HepG2 (cell line): Measurements from ENCODE around the gene RAP1GAP2. TPM values are rescaled to one million over a fixed set of nuclear protein-coding genes. Genes with fewer than 3 reads are reported as not detected.

Experiments used
- ATAC-seq: fragments of 200-7000 bp; cut with Tn5 transposase; 3 replicates; pipeline ENCODE4 v1.9.1; 2020; ENCODE audit warnings: mild to moderate bottlenecking, moderate library complexity
- BruUV-seq: library from RNA; stranded (reverse); fragments of 400-500 nt; replicated peaks from 2 replicates; lab custom pipeline; 2021; lab: Mats Ljungman, UMichigan
- CTCF ChIA-PET: fragments of 300-600 bp; formaldehyde crosslinking; extraction: SDS; loops from one replicate; lab custom pipeline; 2021; ENCODE audit warnings: low total read pairs, inconsistent platforms, low intra/inter-chr PET ratio; lab: Yijun Ruan, JAX
- POLR2A ChIA-PET: fragments of 350-600 bp; sonication (Branson Sonifier 250); formaldehyde crosslinking; loops from one replicate; lab custom pipeline; 2020; ENCODE audit warnings: antibody characterized with exemption, inconsistent platforms; lab: Yijun Ruan, JAX
- DNase-seq: peaks from one replicate; pipeline ENCODE4 v3.0.0-alpha.2; 2015; ENCODE audit warnings: low spot score
- FAIRE-seq: peaks from 3 replicates; lab custom pipeline; 2011; peaks lifted over from hg19 to GRCh38; lab: Jason Lieb, UNC
- H2AFZ ChIP-seq: one replicate; pipeline ENCODE4 v1.6.1; 2011; ENCODE audit warnings: low read length, inconsistent platforms
- H3K27ac ChIP-seq: fragments of 300-600 bp; 3 replicates; pipeline ENCODE4 v1.8.0; 2011; ENCODE audit warnings: mixed run types, mild to moderate bottlenecking, mixed read lengths, low read length, inconsistent platforms; ENCODE audit not compliant: insufficient read depth; ENCODE audit errors: extremely low read length
- H3K27me3 ChIP-seq, 2 experiments: fragments of 200-600 bp in 1 of 2; 2 replicates in 1 of 2; 3 replicates in 1 of 2; pipeline versions ENCODE4 v1.6.0 to v1.8.0; 2011; ENCODE audit warnings: low read length in 2 of 2, mild to moderate bottlenecking in 2 of 2, moderate library complexity in 2 of 2, inconsistent platforms in 1 of 2; ENCODE audit not compliant: insufficient read depth in 2 of 2, control insufficient read depth in 1 of 2
- H3K36me3 ChIP-seq, 2 experiments: fragments of 200-600 bp in 1 of 2; replicated peaks in 1 of 2; 2 replicates in 1 of 2; 3 replicates in 1 of 2; pipeline versions ENCODE4 v1.5.1 to v1.8.0; 2011; ENCODE audit warnings: low read length in 2 of 2, inconsistent platforms in 1 of 2; ENCODE audit not compliant: insufficient read depth in 2 of 2, control insufficient read depth in 1 of 2
- H3K4me1 ChIP-seq: 2 replicates; pipeline ENCODE4 v1.5.1; 2012; ENCODE audit warnings: low read length, inconsistent platforms; ENCODE audit not compliant: insufficient read depth
- H3K4me2 ChIP-seq: 2 replicates; pipeline ENCODE4 v1.6.0; 2011; ENCODE audit warnings: low read depth, low read length, inconsistent platforms
- H3K4me3 ChIP-seq, 3 experiments: fragments of 200-600 bp in 1 of 3; sonication (generic), shearing (Covaris generic) in 1 of 3; replicated peaks in 1 of 3; 2 replicates each; pipeline ENCODE4 v1.5.1; 2011 to 2016; ENCODE audit warnings: low read length in 3 of 3, inconsistent platforms in 2 of 3, low read depth in 2 of 3, mild to moderate bottlenecking in 2 of 3, control low read depth in 1 of 3, mixed read lengths in 1 of 3; ENCODE audit not compliant: insufficient read depth in 1 of 3
- H3K79me2 ChIP-seq: one replicate; pipeline ENCODE4 v1.6.1; 2011; ENCODE audit warnings: low read length, inconsistent platforms; ENCODE audit not compliant: insufficient read depth
- H3K9ac ChIP-seq: 2 replicates; pipeline ENCODE4 v1.6.0; 2011; ENCODE audit warnings: mild to moderate bottlenecking, low read depth, low read length, inconsistent platforms; ENCODE audit not compliant: insufficient read depth
- H3K9me3 ChIP-seq: 2 replicates; pipeline ENCODE4 v1.5.1; 2012; ENCODE audit warnings: mild to moderate bottlenecking, low read length
- H4K20me1 ChIP-seq: 2 replicates; pipeline ENCODE4 v1.6.0; 2011; ENCODE audit warnings: inconsistent platforms, mild to moderate bottlenecking, low read length, moderate library complexity; ENCODE audit not compliant: insufficient read depth
- CHD4 ChIP-seq: fragments of 200-600 bp; sonication (generic); IDR thresholded peaks from 2 replicates; pipeline ENCODE4 v1.7.0; 2017; ENCODE audit warnings: mild to moderate bottlenecking, low read length, borderline replicate concordance
- MAFK ChIP-seq, 2 experiments: IDR thresholded peaks in 1 of 2; conservative IDR thresholded peaks in 1 of 2; 2 replicates each; pipeline ENCODE4 v1.6.1; 2011; ENCODE audit warnings: improper control_type of control experiment in 2 of 2, low read length in 2 of 2
- SRSF1 ChIP-seq: fragments of 200-400 bp; formaldehyde crosslinking; optimal IDR thresholded peaks from 2 replicates; pipeline ENCODE3; 2017; ENCODE audit warnings: mild to moderate bottlenecking, low read depth, low read length, moderate library complexity
- TRIM24 ChIP-seq: sonication (generic); formaldehyde crosslinking; IDR thresholded peaks from 2 replicates; pipeline ENCODE4 v1.8.0; 2022; ENCODE audit warnings: mild to moderate bottlenecking, missing genetic modification reagents
- ZFY ChIP-seq: sonication (generic); formaldehyde crosslinking; IDR thresholded peaks from 2 replicates; pipeline ENCODE4 v1.4.0; 2020; ENCODE audit warnings: missing genetic modification reagents
- ZNF232 ChIP-seq: sonication (generic); formaldehyde crosslinking; IDR thresholded peaks from 2 replicates; pipeline ENCODE4 v1.4.0; 2020; ENCODE audit warnings: missing genetic modification reagents, borderline replicate concordance
- ZNF431 ChIP-seq: sonication (generic); formaldehyde crosslinking; IDR thresholded peaks from 2 replicates; pipeline ENCODE4 v1.9.0; 2022; ENCODE audit warnings: missing genetic modification reagents, low read depth, mild to moderate bottlenecking, borderline replicate concordance
- ZNF432 ChIP-seq: sonication (generic); formaldehyde crosslinking; IDR thresholded peaks from 2 replicates; pipeline ENCODE4 v1.5.0; 2020; ENCODE audit warnings: missing genetic modification reagents, mild to moderate bottlenecking, borderline replicate concordance
- WGBS: methylation state at CpG from one replicate; pipeline ENCODE4 v1.1.6; 2017; ENCODE audit warnings: low lambda C conversion rate; 5-methylcytosine and 5-hydroxymethylcytosine counted together
- in situ Hi-C: cut with HindIII; loops from 2 replicates; pipeline ENCODE4 v1.10.0; 2017; ENCODE audit warnings: low pct_unique_long_range_greater_than_20kb; ENCODE audit not compliant: extremely low pct_ligation_motif_present
- intact Hi-C: fragments of 100-400 bp; cut with micrococcal nuclease; formaldehyde crosslinking; loops from one replicate; pipeline ENCODE4 v1.10.0; 2022; ENCODE audit not compliant: unreplicated experiment
- polyA plus RNA-seq, 8 experiments: library from polyadenylated mRNA; depleted of rRNA in 3 of 8; stranded (reverse) in 7 of 8; unstranded in 1 of 8; fragments of >200 nt; fragmentation: Illumina TruSeq in 4 of 8; extraction: Trizol in 4 of 8; gene quantifications; 2 replicates each; pipeline versions ENCODE4 v1.2.1 to v1.2.3, GENCODE V29; 2011 to 2016; ENCODE audit warnings: low read depth in 4 of 8, missing spikeins in 1 of 8, mixed read lengths in 1 of 8; ENCODE audit not compliant: insufficient read depth in 1 of 8
- total RNA-seq, 5 experiments: library from RNA; depleted of rRNA; stranded (reverse); fragments of >200 nt; fragmentation: Illumina TruSeq; extraction: Trizol; gene quantifications; 2 replicates each; pipeline ENCODE4 v1.2.3, GENCODE V29; 2016; ENCODE audit warnings: low read depth in 1 of 5
- TF ChIP-seq, protein P1 (sequence below): sonication (generic); formaldehyde crosslinking; IDR thresholded peaks from 2 replicates; pipeline ENCODE4 v1.4.0; 2020; ENCODE audit warnings: missing genetic modification reagents
- TF ChIP-seq, protein P2 (sequence below): IDR thresholded peaks from 2 replicates; pipeline ENCODE4 v1.6.1; 2012; ENCODE audit warnings: inconsistent platforms
- TF ChIP-seq, protein P3 (sequence below): sonication (generic); formaldehyde crosslinking; IDR thresholded peaks from 2 replicates; pipeline ENCODE4 v1.5.1; 2020; ENCODE audit warnings: mild to moderate bottlenecking, missing genetic modification reagents, moderate library complexity

Gene RAP1GAP2
- total and polyA plus RNA-seq, 2 of the 13 experiments (the other 11 are each of a cell fraction or from before 2014, with no cell fraction given) = 10.9 to 12.0 TPM

DNA sequence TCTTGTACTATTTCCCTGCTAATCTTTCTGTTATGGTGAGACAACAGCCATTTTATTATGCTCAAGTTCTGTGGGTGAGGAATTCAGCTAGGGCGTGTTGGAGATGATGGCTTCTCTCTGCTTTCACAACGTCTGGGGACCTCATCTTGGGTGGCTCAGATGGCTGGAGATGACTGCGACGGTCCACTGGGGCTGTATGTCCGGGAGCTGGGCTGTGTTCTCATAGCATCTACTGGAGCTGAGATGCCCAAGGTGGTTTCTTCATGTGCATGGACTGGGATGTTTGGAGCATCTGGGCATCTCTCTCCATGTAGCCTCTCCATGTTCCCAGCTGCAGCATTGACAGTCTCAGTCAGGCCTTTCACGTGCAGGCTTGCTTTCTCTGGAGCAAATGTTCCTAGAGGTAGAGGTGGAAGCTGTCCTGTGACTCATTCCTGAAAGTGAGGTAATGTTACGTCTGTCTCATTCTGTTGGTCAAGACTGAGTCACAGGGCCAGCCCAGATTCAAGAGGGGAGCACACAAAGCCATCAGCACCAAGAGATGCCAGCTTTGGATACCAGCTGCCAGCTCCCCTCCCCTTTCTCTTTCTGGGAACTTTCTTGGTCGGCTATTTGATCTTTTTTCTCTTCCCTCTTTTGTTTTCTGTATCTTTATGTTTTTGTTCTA lies 96.2 kb downstream of the RAP1GAP2 start (continued):
- TF ChIP-seq ZNF232 = no peak

DNA sequence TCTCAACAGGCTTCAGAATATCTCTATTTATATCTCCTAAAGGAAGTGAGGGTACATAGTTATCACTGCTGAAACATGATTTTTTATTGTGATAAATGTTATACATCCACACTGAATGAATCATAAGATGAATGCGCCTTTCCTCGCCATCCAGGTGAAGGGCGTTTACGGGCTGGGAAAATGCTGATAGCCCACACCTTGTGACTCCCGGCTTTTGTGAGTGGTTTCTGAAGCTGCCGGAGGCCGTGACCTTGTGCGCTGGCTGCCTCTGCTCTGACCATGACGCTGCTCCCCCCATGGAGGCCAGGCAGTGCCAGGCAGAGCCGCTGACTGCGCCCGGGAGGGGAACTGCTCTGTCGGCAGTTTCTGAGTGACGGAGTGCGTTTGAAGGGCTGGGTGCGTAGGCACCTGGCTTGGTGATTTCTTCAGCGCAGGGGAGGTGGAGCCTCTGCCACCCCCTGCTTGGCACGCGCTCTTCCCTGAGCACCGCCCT lies 97.2 kb downstream of the RAP1GAP2 start:
- POLR2A ChIA-PET = no interaction called here
- no peak overlapping the region for H3K4me2 ChIP-seq

DNA sequence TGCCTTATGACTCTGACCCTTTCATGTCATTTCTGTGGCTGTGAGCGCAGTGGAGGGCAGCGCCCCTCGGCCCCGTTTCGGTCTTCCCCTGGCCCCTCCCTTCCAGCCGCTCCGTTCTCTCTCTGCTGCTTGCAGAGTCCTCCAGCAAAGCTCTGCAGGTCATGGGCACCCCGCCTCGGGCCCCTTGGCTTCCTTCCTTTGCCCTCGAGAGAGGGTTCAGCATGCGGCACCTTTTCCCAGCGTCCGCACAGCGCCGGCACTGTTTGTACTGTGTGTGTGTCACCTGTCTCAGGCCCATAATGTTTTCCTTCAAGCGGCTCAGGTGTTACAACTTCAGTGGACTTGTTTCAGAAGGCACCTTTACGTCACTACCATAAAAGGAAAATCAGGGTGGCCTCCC lies 98.5 kb downstream of the RAP1GAP2 start:
- H3K27me3 ChIP-seq = no peaks in the 10 kb centered on the region
- peaks cover 33% of the 10 kb centered on the region for H3K4me1 ChIP-seq
- intact Hi-C loops = no loop called here
- ChIA-PET CTCF (no interaction called here), POLR2A (no interaction called here)
- H3K4me2 ChIP-seq = no peak overlapping the region
- WGBS = 32% methylated on average over 17 of the region's 17 CpGs
- no peaks in the 10 kb centered on the region for H4K20me1 ChIP-seq
- no TSS peak for BruUV-seq
- DNase-seq = no peak
- no peak overlapping the region for H3K9ac ChIP-seq
- H3K79me2 ChIP-seq = no peaks in the 10 kb centered on the region
- in situ Hi-C loops = no loop called here
- no peak overlapping the region for H3K4me3 ChIP-seq
- H3K9me3 ChIP-seq = no peaks in the 10 kb centered on the region
- no peaks in the 10 kb centered on the region for H3K36me3 ChIP-seq
- no peak for ATAC-seq
- FAIRE-seq = no peak
- no peak overlapping the region for H3K27ac ChIP-seq
- H2AFZ ChIP-seq = no peak overlapping the region
- no peak for TF ChIP-seq ZNF431 (CRISPR knock-in tag)
- TF ChIP-seq ZNF432 = no peak
- TF ChIP-seq, protein P1, sequence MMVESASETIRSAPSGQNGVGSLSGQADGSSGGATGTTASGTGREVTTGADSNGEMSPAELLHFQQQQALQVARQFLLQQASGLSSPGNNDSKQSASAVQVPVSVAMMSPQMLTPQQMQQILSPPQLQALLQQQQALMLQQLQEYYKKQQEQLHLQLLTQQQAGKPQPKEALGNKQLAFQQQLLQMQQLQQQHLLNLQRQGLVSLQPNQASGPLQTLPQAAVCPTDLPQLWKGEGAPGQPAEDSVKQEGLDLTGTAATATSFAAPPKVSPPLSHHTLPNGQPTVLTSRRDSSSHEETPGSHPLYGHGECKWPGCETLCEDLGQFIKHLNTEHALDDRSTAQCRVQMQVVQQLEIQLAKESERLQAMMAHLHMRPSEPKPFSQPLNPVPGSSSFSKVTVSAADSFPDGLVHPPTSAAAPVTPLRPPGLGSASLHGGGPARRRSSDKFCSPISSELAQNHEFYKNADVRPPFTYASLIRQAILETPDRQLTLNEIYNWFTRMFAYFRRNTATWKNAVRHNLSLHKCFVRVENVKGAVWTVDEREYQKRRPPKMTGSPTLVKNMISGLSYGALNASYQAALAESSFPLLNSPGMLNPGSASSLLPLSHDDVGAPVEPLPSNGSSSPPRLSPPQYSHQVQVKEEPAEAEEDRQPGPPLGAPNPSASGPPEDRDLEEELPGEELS (CRISPR knock-in tag) = no peak
- TF ChIP-seq, protein P2, sequence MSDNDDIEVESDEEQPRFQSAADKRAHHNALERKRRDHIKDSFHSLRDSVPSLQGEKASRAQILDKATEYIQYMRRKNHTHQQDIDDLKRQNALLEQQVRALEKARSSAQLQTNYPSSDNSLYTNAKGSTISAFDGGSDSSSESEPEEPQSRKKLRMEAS = peak; percentile 17; the same call in 1 of the 2 replicates
- TF ChIP-seq ZFY = no peak
- TF ChIP-seq, protein P3, sequence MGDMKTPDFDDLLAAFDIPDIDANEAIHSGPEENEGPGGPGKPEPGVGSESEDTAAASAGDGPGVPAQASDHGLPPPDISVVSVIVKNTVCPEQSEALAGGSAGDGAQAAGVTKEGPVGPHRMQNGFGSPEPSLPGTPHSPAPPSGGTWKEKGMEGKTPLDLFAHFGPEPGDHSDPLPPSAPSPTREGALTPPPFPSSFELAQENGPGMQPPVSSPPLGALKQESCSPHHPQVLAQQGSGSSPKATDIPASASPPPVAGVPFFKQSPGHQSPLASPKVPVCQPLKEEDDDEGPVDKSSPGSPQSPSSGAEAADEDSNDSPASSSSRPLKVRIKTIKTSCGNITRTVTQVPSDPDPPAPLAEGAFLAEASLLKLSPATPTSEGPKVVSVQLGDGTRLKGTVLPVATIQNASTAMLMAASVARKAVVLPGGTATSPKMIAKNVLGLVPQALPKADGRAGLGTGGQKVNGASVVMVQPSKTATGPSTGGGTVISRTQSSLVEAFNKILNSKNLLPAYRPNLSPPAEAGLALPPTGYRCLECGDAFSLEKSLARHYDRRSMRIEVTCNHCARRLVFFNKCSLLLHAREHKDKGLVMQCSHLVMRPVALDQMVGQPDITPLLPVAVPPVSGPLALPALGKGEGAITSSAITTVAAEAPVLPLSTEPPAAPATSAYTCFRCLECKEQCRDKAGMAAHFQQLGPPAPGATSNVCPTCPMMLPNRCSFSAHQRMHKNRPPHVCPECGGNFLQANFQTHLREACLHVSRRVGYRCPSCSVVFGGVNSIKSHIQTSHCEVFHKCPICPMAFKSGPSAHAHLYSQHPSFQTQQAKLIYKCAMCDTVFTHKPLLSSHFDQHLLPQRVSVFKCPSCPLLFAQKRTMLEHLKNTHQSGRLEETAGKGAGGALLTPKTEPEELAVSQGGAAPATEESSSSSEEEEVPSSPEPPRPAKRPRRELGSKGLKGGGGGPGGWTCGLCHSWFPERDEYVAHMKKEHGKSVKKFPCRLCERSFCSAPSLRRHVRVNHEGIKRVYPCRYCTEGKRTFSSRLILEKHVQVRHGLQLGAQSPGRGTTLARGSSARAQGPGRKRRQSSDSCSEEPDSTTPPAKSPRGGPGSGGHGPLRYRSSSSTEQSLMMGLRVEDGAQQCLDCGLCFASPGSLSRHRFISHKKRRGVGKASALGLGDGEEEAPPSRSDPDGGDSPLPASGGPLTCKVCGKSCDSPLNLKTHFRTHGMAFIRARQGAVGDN (CRISPR knock-in tag) = peak; percentile 45
- TF ChIP-seq CHD4 = no peak

More for the DNA sequence above, 97.2 kb downstream of the RAP1GAP2 start:
- Histone ChIP-seq H4K20me1 (no peaks in the 10 kb centered on the region), H3K9me3 (no peaks in the 10 kb centered on the region), H3K4me1 (peaks cover 39% of the 10 kb centered on the region), H3K27me3 (no peaks in the 10 kb centered on the region), H2AFZ (no peak overlapping the region), H3K9ac (no peak overlapping the region), H3K4me3 (no peak overlapping the region), H3K79me2 (no peaks in the 10 kb centered on the region), H3K36me3 (no peaks in the 10 kb centered on the region), H3K27ac (no peak overlapping the region)
- CTCF ChIA-PET = no interaction called here
- no TSS peak for BruUV-seq
- in situ Hi-C loops (no loop called here), intact Hi-C loops (no loop called here)
- no peak for FAIRE-seq
- 93% methylated on average over 15 of the region's 20 CpGs for WGBS
- no peak for DNase-seq
- TF ChIP-seq MAFK (conservative IDR thresholded peaks at IDR 0.05 in 1 of 2, IDR thresholded peaks at IDR 0.05 in 1 of 2; ENCODE audit: low read length in 2 of 2) (peak; percentile 55 to 59), TRIM24 (no peak), SRSF1 (no peak)
- no peak for ATAC-seq
